KOPT-K1 (cell line): ENCODE measurements around the gene IFT122.

Experiments
- H3K27ac ChIP-seq: fragments of 200-600 bp; sonication (generic); 2 replicates; pipeline ENCODE4 v1.5.1; 2016; ENCODE audit warnings: antibody characterized with exemption, mild to moderate bottlenecking, low read depth, low read length; ENCODE audit not compliant: poor library complexity, severe bottlenecking
- H3K36me3 ChIP-seq: fragments of 200-600 bp; sonication (generic); 2 replicates; pipeline ENCODE4 v1.5.1; 2017; ENCODE audit warnings: antibody characterized with exemption, mild to moderate bottlenecking, low read length, moderate library complexity; ENCODE audit not compliant: insufficient read depth
- H3K9me3 ChIP-seq: fragments of 200-600 bp; sonication (generic); 2 replicates; pipeline ENCODE4 v1.5.1; 2017; ENCODE audit warnings: antibody characterized with exemption, low read length, mild to moderate bottlenecking; ENCODE audit not compliant: insufficient read depth, poor library complexity, severe bottlenecking

Gene IFT122

GRCh38 chr3:129569856-129570255, 129.8 kb downstream of the IFT122 start:
- H3K36me3 ChIP-seq: no peaks in the 10 kb centered on the region
- H3K27ac ChIP-seq: no peak overlapping the region
- no peaks in the 10 kb centered on the region for H3K9me3 ChIP-seq
